NCI-H526 treated with DMSO at 0.1 percent for 48 hours (cell line): ENCODE data around the gene HOXB6.

Experiments used
- DNase-seq: peaks from one replicate; lab custom pipeline; 2025; lab: John Stamatoyannopoulos, UW

HOXB6 gene

DNA sequence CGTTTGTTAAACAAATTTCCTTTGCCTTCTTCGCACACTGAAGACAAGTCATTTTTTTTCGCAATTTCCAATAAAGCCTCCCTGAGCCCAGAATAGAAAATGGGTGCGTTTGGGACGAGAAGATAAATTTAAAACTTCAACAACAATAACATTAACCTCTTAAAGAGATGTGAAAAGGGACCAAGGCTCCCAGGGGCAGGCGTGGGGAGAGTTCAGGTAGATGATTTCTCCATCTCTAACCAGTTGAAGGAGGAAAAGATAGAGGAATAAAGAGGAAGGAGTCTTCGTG is 25.4 kb downstream of the HOXB6 start:
- DNase-seq: no peak

DNA sequence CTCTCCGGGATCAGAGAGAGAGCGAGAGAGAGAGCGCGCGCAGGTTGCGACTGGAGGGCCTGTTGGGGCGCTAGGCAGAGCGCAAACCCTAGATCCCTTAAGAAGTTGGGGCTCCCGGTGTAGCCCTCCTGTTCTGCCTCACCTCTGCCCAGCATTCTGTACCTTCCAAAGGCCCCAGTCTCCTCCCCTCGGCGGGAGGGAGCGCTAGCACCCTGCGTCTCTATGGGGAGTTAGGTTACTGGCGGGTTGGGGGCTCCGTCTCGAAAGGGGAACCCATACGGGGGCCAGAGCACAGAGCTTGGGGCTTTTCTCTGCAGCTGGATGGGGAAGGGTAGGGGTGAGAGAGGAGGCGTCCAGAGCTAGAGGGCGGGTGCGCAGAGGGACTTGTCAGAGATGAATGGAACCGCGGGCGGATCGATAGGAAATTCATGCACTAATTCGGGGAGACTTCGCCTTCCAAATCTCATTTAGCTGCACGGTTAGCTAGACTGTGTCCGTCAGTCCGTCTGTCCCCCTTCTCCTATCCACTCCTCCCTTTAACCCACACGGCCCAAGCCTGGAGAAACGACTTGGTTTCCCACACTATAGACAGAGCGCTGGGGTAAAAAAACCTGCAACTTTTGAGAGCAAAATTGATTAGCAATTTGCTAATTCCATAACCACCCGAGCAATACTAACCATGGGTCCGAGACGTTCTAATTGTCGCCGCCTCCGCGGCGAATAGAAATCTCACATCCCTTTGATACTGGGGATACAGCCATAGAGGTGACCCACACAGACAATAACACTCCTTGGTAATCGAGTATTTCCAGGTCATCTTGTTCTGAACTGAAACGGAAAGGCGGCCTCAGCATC is 25.9 kb downstream of the HOXB6 start:
- DNase-seq: no peak

DNA sequence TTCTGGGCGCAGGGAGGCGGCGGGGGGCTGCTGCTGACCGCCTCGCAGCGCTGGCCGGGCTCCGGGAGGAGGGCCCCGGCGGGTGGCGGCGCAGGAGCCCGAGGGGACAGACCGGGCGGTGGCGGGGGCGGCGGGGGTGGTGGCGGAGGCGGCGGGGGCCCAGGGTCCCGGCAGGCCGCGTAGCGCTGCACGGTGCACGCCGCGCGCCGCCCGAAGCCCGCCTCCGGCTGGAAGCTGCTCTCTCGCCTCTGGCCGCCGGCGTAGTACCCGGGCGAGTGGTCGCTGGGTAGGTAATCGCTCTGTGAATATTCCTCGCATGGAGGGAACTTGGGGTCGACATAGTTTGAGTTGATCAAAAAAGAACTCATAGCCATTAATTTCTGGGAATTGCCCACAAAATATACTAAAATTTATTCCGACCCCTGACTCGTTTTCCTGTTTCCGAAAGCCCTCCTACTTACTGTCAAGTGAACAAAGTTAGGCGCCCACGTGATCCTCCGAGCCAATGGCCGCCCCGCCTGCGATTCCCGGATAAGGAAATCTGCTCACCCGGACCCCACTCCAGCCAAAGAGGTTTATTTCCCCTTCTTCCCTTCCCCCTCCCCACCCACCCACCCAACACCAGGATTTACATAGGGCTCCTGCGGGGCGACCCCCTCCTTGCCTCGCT is 26.7 kb downstream of the HOXB6 start, which contains the start of gene HOXB4:
Gene HOXB4, minus strand, starts transcription at position 405 of the 670 bp plus-strand sequence. Its CDS starts 31 bp downstream, at position 374.
- no peak for DNase-seq

DNA sequence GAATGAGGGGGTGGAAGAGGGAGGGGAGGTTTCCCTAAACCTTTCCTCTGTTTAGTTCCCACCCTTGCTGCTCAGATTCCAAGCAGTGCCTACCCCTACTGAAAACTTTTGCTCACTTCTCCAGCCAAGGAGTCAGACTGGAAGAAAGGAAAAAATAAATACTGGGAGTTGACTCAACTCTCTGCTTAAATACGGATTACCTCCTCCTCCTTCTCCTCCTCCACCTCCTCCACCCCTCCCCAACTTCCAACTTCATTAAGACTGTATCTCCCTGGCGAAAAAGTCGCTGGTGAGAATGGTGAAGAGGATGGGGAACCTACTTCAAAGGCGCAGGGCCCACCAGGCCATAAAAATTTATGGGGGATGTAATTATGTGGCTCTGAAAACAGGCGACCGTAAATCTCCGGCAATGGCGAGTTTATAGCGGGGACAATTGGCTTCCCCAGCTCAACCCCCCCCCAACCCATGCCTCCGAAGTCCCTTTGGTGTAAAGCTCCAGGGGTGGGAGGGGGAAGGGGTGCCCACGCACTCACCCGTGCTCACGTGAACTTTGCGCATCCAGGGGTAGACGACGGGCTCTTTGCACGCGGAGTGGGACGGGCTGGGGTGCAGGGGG is 27.3 kb downstream of the HOXB6 start:
- DNase-seq: no peak

DNA sequence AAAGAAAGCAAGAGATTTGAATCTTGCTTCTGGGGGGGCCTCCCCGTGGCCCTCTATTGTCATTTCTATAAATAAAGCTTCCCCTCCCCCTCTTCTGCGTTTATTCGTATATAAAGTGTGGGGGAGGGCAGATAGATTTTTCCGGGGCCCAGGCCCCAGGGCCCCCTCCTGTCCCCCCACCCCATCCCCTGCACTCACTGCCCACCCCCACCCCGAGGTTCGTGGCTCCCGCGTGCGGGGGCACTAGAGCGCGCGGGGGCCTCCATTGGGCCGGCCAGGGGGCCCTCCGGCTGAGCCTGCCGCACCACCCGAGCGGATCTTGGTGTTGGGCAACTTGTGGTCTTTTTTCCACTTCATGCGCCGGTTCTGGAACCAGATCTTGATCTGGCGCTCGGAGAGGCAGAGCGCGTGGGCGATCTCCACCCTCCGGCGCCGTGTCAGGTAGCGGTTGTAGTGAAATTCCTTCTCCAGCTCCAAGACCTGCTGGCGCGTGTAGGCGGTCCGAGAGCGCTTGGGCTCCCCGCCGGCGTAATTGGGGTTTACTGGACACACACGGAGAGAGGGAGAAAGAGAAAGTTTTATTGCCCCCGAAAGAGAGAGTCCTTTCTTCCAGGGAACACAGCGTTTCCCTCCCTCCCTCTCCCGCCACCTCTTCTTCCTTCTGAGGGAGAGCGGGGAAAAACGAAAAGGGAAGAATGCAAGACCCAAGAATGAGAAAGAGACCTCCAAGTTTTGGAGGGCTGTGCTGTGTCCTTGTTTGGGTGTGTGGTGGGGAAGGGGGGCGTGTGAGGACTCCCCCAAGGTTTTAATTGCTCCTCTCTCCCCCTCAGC is 28.1 kb downstream of the HOXB6 start:
- no peak for DNase-seq

DNA sequence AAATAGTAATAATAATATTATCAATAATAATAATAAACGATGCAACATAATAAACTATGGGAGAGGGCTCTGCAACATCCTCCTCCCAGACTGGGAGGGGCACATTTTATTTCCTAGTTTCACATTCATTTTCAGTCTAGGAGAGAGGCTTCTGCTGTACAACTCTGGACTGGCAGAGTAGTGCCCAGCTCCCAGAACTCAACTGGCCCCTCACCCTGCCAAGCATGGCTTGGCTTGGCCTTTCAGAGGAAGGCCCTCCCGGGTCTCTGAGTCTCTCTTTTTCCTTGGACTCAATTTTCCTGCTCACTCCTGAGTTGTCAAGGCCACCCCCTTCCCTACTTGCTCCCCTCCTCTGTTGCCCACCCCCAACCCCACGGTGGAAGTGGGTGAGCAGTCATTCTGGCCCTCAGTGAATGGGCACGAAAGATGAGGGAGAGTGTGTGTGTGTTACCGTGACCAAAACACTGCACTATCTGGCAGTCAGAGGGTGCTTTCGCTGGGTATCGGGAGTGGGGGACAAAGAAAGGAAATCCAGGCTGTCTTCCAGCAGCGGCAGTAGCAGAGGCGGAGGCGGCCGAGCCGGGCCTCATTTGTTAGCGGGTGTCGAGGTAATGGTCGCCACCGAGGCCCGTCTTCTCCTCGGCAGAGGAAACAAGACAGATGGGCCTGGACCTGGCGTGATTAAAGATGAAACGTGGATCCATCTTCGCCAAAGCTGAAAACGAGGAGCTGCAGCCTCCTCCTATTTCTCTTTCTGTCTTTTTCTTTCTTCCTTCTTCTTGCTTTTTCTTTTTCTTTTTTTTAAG is 28.9 kb downstream of the HOXB6 start:
- no peak for DNase-seq

DNA sequence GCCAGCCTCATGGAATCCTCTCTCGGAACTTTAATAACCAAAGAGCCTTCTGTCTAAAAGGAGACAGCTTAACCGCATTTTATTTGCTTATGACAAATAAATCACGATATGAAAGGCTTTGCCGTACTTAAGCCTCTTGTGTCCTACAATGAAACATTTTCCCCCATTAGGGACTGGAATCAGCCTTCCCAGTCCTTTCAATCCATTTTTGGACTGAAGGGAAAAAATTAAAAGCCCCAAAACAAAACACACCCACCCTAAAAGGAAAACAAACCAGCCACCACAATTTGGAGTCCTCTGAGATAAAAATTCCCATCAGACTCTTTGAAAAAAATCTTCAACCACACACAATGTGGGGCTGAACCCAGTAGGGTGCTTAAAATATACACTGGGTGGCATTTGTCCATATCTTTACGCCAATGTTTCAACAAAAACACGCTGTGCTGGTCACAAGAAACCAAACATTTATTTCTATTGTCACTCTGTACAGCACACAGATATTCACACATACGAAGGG is 29.7 kb downstream of the HOXB6 start:
- DNase-seq: no peak

DNA sequence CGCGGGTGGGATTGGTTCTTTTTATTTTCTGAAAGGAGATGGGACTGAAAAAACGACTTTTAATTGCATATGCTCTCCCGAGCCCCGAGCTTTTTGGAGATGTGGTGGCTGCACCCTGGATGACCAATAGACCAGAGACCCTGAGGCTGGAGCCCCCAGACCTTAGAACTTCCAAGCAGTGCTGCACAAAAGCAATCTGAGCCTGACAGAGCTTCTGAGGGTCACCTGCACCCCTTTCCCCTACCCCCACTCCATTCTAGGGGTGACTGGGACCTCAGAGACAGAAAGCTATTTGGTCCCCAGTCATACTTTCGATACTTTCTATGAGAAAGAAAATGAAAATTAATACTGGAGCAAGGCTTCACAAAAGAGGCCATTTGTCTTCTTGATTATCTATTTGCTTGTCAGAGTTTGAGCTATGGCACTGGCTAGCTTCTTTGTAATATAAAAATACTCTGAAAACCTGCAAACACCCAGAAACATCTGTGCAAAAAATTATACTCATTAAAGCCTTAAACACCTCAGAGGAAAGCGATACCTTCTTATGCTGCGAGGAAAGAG is 30.2 kb downstream of the HOXB6 start:
- DNase-seq: no peak

DNA sequence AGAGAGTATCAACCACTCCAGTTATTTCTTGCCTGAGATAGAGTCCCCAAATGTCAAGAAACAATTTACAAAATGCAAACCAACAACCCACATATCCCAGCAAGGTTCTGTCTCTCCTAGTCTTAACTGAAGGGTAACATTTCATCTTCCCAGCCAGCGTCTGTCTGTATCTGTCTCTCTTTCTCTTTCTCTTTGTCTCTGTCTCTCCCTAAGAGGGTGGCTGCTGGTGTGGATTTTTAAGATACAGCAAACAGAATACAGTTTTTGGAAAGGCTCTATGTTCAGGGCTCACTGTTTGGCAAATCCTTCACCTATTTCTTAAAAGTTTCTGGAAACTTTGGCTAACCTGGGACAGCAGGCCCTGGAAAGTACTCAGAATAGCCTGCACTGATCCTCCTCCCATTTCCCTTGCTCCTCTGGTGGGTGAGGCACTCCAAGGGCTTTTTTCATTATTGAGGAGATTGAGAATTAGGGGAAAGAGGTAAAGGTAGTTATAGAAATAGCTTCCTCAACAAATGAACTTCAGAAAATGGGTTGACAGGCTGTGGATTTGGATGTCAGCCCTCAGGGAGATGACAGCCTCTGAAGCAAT is 32.9 kb downstream of the HOXB6 start:
- no peak for DNase-seq

DNA sequence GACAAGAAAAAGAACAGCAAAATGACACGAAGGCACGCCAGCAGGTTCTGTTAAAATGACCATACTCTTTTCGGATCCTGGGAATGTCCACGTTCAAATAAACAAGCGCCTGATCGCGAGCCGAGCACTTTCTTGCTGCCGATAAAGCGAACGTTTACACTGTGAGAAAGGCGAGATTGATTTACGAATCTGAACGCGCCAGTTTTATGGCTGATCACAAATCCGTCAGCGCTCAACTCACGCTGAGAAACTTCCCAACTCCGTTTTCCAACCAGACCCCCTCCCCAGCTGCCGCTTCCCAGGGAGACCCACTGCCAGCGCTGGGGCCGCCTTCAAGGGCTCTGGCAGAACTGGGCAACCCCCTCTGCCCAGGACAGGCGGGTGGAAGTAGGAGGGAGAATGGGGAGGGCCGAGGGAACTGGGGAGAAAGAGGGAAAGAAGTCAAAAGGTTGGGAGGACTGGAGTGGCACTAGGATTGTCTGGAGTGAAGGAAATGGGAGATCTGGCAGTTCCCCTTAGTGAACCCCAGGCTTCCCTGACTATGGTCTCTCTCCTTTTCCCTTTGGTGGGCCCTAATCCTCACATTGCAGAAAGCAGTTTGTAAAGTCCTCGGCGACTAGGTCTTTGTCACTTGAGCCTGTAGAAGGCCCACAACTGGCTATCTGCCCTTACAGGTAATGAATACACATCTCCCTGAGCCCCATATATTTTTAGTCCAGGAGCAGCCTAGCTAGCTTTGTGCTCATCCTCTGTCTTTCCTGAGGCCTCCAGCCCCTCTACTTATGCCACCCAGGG is 33.6 kb downstream of the HOXB6 start:
- no peak for DNase-seq

DNA sequence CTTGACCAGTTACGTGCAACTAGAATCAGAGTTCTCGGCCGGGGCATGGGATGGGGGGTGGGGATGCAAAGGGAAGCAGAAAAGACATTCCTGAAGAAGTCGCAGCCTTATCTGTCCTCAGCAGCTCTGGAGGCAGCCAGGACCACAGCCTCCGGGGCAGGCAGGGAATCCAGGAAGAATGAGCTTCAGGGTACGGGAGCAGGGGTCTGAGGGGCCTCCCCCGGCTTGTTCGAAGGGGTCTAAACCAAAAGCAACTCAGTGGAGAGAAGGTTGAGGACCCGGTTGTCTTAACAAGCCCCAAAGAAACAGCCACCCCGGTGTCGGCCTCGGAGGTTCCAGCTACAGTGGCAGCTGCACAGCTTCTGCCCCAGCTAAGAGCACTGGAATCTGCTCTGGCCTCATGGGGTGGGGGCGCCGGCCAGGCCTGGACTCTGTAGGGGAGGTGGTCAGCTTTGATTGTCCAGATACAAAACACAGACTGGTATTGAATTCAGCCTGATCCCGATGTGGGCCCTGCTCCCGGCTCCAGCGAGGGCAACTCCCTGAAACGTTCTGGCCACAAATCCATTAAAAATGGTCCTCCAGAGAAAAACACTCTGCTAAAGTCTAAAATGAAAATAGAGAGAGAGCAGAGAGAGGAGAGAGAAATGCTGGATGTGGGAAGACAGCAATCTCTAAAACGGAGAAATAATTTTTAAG is 34.3 kb downstream of the HOXB6 start:
- DNase-seq: no peak

DNA sequence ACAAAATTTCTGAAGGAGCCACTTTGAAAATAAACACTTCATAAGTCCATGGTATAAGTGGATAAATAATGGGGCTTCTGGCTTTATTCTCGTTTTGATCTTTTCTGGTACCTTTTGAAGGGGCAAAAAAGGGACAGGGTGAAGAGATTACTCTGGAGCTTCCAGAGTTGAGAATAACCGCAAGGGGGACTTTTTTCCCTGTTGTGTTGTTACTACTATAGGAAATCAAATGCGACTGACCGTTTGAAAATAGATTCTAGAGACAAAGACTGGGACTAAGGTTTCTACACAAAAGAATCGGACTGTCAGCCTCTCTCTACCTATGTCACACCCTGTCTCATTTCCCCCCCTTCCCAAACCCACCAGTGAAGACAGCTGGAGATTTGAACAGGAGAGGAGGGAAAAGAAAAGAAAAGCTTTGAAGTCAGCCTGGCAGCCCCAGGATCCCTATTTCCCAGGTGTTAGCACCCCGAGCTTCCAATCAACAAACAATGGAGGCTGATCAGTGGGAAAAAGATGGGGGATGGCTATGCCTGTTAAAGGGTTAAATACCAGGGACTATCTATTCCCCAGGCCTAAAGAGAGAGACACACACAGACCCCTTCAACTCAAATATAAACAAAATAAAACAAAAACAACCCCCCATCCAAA is 35.0 kb downstream of the HOXB6 start:
- no peak for DNase-seq

DNA sequence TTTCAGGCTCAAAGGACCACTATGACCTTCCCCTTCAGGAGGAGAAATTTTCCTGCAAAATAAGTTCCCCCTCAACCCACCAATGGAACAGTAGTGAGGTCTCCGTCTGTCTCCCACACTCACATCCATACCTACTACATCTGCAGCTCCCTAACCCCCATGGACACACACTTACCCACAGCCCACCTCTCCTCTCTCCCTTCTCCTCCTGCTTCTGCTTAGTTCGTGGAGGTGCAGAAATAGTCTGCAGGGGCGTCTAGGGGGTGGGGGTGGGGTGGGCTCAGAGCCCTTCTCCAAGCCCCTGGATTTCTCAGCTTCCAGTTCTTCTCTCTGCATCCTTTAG is 35.6 kb downstream of the HOXB6 start:
- DNase-seq: no peak

DNA sequence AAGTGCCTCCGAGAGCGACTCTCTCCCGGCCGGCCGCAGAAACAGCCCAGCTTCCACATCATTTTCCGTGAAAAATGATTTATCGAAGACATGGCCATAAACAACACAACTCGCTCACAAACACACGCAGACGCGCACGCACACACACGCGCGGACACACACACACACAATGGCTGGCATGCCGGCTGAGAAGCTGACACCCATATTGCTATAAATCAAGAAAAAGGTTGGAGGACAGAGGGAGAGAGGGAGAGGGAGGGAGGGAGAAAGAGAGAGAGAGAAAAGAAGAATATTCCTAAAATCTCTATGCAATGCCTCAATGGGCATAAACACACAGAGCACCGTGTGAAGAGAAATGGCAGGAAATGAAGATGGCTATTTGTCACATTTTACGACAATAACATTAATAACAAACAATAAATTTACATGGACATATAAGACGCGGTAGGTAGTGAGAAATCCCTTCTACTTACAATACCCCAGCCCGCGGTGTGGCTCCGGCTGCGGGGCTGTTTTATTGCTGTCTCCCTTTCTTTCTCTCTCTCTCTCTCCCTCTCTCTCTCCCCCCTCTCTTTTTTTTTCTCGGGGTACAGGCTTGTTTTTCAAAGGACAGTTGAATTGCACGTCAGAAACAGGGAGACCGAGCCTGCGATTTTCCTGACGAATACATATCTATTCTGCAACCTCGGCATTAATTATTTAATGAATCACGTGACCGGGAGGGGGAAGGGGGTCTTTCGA is 36.1 kb downstream of the HOXB6 start:
- no peak for DNase-seq

DNA sequence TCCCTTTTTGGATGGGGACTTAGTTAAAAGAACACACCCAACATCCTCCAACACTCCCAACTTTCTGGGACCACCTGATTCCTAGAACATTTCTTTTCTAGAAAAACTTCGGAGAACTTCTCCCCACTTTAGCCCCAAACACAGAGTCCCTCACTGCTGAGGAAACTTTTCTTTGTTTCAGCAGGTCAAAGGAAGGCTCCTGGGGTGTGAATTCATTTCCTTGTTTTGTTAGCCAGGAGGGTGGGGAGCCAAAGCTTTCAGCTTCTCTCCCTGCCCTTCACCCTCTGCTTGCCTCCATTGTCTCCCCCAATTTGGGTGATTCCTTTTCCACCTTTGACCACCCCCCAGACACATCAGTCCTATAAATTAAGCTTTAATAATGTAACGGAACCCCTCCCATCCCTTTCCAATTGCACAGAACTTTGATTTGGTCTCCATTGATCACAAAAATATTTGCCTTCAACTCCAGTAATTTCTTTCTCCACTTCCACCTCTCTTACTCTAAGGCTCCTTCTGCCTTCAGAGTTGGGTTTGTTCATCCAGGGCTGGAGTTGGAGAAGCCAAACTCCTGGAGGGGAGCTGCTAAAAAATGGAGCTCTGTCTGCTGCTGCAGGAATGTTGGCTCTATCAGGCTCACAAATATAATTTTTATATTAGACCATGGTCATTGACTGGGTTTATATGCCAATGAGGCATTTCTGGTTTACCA is 37.0 kb downstream of the HOXB6 start:
- DNase-seq: no peak

DNA sequence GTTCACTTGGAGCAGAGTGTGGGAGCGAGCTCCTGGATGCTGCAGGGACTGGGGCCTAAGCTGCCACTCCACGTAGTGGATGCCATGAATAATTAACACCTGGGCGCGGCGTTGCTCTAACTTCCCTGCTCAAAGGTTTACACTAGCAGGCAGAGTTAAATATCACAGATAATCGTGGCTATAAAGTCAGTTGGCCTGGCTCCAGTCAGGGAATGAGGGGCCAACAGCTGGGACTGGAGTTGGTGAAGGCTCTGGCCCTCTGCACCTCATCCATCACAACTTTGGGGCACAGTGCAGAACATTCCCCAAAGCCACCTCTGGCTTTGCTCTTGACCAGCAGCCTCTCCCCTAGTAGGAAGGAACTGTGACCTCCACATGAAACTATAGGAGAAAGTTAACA is 37.6 kb downstream of the HOXB6 start:
- DNase-seq: no peak

DNA sequence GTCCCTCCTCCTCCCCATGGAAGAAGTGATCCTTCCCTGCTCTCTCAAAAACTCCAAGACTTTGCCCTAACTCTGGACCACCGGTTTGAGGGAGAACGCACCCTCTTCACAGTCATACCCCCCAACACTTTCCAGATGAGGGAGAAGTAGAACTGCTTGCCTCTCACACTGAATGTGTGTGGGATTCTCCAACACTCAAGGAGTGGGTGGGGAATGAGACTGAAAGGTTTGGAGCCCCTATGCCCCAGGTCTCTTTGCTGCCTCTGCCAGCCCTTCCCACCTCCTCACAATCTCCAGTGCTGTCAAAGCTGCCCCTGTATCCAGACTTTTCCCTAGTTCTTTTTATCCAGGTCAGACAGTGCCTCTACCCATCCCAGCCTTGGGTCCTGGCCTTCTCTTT is 38.1 kb downstream of the HOXB6 start:
- no peak for DNase-seq
